GM23248 (cell line): Measurements from ENCODE around the gene ZNF407. TPM values are rescaled to one million over a fixed set of nuclear protein-coding genes. Genes with fewer than 3 reads are reported as not detected.
A peak's percentile ranks its signal among the peaks of the same experiment; 100 is the strongest.

Experiments used
- DNase-seq: peaks from one replicate; pipeline ENCODE4 v3.0.0-alpha.2; 2015
- H2AFZ ChIP-seq: fragments of 200-600 bp; sonication (generic); 2 replicates; pipeline ENCODE4 v1.6.1; 2016; ENCODE audit warnings: antibody characterized with exemption
- H3F3A ChIP-seq: fragments of 200-600 bp; sonication (generic); 2 replicates; pipeline ENCODE4 v1.6.1; 2016; ENCODE audit warnings: mild to moderate bottlenecking, antibody characterized with exemption, mixed run types; ENCODE audit not compliant: insufficient read depth
- H3K27ac ChIP-seq: fragments of 200-600 bp; sonication (generic); 2 replicates; pipeline ENCODE4 v1.5.1; 2016; ENCODE audit warnings: mild to moderate bottlenecking
- H3K27me3 ChIP-seq: fragments of 200-600 bp; sonication (generic); replicated peaks from 2 replicates; pipeline ENCODE4 v1.6.1; 2016; ENCODE audit warnings: mild to moderate bottlenecking; ENCODE audit not compliant: insufficient read depth
- H3K36me3 ChIP-seq: fragments of 200-600 bp; sonication (generic); 2 replicates; pipeline ENCODE4 v1.6.1; 2016; ENCODE audit warnings: low read depth, mild to moderate bottlenecking
- H3K4me1 ChIP-seq: fragments of 200-600 bp; sonication (generic); 2 replicates; pipeline ENCODE4 v1.6.1; 2016; ENCODE audit warnings: mild to moderate bottlenecking; ENCODE audit not compliant: insufficient read depth
- H3K4me2 ChIP-seq: fragments of 200-600 bp; sonication (generic); one replicate; pipeline ENCODE4 v1.6.1; 2016; ENCODE audit warnings: mild to moderate bottlenecking; ENCODE audit not compliant: unreplicated experiment
- H3K4me3 ChIP-seq: fragments of 200-600 bp; sonication (generic); 2 replicates; pipeline ENCODE4 v1.5.1; 2016; ENCODE audit warnings: mild to moderate bottlenecking
- H3K79me2 ChIP-seq: fragments of 200-600 bp; sonication (generic); 2 replicates; pipeline ENCODE4 v1.6.1; 2016; ENCODE audit warnings: mild to moderate bottlenecking; ENCODE audit not compliant: insufficient read depth
- H3K9ac ChIP-seq: fragments of 200-600 bp; sonication (generic); 2 replicates; pipeline ENCODE4 v1.6.1; 2016; ENCODE audit warnings: mild to moderate bottlenecking
- H3K9me2 ChIP-seq: fragments of 200-600 bp; sonication (generic); 2 replicates; pipeline ENCODE4 v1.6.1; 2016; ENCODE audit warnings: mixed run types, mild to moderate bottlenecking, moderate library complexity; ENCODE audit not compliant: insufficient read depth
- H3K9me3 ChIP-seq: fragments of 200-600 bp; sonication (generic); one replicate; pipeline ENCODE4 v1.6.1; 2017; ENCODE audit warnings: low read depth
- H4K20me1 ChIP-seq: fragments of 200-600 bp; sonication (generic); 2 replicates; pipeline ENCODE4 v1.6.0; 2016; ENCODE audit not compliant: insufficient read depth
- EZH2 ChIP-seq: fragments of 200-600 bp; sonication (generic); IDR thresholded peaks from 2 replicates; pipeline ENCODE4 v1.6.1; 2018; ENCODE audit warnings: antibody characterized with exemption, mild to moderate bottlenecking; ENCODE audit not compliant: insufficient read depth, poor library complexity, severe bottlenecking
- EZH2phosphoT487 ChIP-seq: fragments of 200-600 bp; sonication (generic); IDR thresholded peaks from 2 replicates; pipeline ENCODE4 v1.6.1; 2018; ENCODE audit warnings: antibody characterized with exemption, moderate library complexity, mild to moderate bottlenecking, low read depth; ENCODE audit not compliant: insufficient read depth
- WGBS, 2 experiments: methylation state at CpG; one replicate each; pipeline ENCODE4 v1.1.6; 2015 to 2017; ENCODE audit warnings: low lambda C conversion rate in 2 of 2, low coverage in 1 of 2; ENCODE audit errors: missing lambda C conversion rate in 2 of 2; 5-methylcytosine and 5-hydroxymethylcytosine counted together
- in situ Hi-C: fragments of 300-500 bp; cut with MboI; formaldehyde crosslinking; loops from 2 replicates; pipeline ENCODE4 v1.15.0; 2020
- polyA plus RNA-seq: library from polyadenylated mRNA; unstranded; fragments of >200 nt; fragmentation: Nextera tagmentation; extraction: Ambion mirVana; gene quantifications from 2 replicates; pipeline ENCODE4 v1.2.1, GENCODE V29; 2016
- total RNA-seq: library from RNA; depleted of rRNA; stranded (reverse); fragments of >200 nt; shearing (Covaris generic); gene quantifications from 2 replicates; pipeline ENCODE4 v1.2.3, GENCODE V29; 2014

ZNF407 gene
- total and polyA plus RNA-seq, 2 experiments from 2014 or later, result 2.6 to 6.3 TPM

DNA sequence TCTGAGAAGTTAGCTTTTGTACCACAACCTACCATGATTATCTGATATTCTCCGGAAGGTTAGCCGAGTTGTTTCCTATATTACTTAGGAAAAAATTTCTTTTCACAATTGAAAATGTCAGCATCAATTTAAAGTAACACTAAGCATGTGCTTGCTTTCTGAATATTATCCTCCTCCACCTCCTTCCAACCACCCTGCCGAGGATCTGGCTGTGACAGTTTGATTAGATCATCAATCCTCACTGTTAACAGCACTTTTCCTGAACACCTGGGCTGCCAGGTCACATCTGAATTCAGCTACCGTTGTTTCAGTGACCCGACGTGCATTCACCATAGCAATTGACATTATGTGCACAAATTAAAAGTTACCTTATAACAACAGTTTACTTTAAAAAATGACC, 207.0 kb downstream of the ZNF407 start:
- Histone ChIP-seq H3K9me3 (no peaks in the 10 kb centered on the region), H3K4me1 (peaks cover 17% of the 10 kb centered on the region), H3K27me3 (no peaks in the 10 kb centered on the region), H4K20me1 (no peaks in the 10 kb centered on the region), H3K27ac (no peak overlapping the region), H2AFZ (no peak overlapping the region), H3K9me2 (no peaks in the 10 kb centered on the region), H3K9ac (no peak overlapping the region), H3K36me3 (no peaks in the 10 kb centered on the region), H3K4me2 (no peak overlapping the region), H3K79me2 (no peaks in the 10 kb centered on the region), H3K4me3 (no peak overlapping the region), H3F3A (peaks cover 17% of the 10 kb centered on the region)
- TF ChIP-seq EZH2phosphoT487 (no peak), EZH2 (no peak)
- 73 to 80% methylated on average over 6 of the region's 6 CpGs for WGBS, 2 experiments
- no peak for DNase-seq
- in situ Hi-C loops, result no loop called here

DNA sequence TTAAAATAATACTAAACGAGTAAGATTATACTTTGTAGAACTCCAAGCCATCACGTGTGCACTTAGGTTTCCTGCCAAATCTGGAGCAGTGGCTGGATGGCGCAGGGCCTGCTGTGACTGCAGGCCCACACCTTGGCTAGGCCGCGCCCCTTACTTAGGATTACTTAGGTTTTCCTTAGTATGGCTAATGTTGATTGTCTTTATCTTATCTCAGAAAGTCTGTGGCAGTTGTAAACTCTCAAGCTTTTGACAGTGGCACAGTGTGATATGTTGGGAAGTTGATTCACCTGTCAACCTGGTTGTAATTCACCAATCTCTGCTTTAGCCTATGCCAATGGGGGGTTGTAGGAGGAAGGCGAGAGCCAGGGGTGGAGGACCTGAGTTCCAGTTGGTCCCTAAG, 208.4 kb downstream of the ZNF407 start:
- Histone ChIP-seq H3K36me3 (no peaks in the 10 kb centered on the region), H3F3A (peaks cover 17% of the 10 kb centered on the region), H3K9me2 (no peaks in the 10 kb centered on the region), H3K79me2 (no peaks in the 10 kb centered on the region), H3K4me3 (peak overlapping the region; percentile 53), H3K9ac (peak overlapping the region; percentile 60), H3K4me2 (peak overlapping the region; percentile 82), H2AFZ (peak overlapping the region; percentile 54), H3K27ac (peak overlapping the region; percentile 79), H3K27me3 (no peaks in the 10 kb centered on the region), H3K4me1 (peaks cover 17% of the 10 kb centered on the region), H3K9me3 (no peaks in the 10 kb centered on the region), H4K20me1 (no peaks in the 10 kb centered on the region)
- TF ChIP-seq EZH2 (no peak), EZH2phosphoT487 (no peak)
- DNase-seq, result no peak
- in situ Hi-C loops, result no loop called here
- WGBS, 2 experiments, result 93 to 96% methylated on average over 6 of the region's 6 CpGs

DNA sequence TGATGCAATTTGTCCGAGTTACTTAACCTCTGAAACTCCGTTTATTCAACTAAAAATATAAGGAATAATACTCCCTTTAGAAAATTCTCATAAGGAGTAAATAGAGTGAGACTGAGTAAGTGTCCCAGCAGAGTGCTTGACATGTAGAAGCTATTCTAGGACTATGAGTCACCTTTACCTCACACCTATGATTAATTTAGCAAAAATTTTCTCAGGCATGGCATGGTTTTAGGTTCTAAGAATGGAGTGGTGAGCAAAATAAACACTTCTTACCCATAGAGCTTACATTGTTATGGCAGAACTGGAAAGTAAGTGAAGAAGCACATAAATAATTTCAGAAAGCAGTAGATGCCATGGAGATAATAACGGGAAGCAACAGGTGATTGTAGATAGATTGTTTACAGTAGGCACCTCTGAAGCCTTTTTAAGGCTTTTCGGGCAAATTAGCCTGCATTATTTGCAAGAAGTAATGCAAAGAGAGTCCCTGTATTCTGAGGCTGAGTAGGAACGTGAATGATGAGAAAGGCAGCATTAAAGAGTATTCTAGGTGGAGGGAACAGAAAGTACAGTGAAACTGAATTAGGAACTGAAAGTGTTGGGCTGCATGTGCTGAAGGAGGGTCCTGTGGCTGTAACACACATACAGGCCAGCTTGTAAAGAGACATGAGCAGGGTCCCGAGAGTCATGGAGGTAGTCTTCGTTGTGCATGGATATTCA, 209.2 kb downstream of the ZNF407 start:
- H3K4me3 ChIP-seq, result peak overlapping the region; percentile 53
- H3K4me1 ChIP-seq, result peaks cover 17% of the 10 kb centered on the region
- H4K20me1 ChIP-seq, result no peaks in the 10 kb centered on the region
- TF ChIP-seq EZH2, result no peak
- H3K79me2 ChIP-seq, result no peaks in the 10 kb centered on the region
- peak; percentile 91 for DNase-seq
- H3K9me3 ChIP-seq, result no peaks in the 10 kb centered on the region
- H2AFZ ChIP-seq, result peak overlapping the region; percentile 54
- H3K36me3 ChIP-seq, result no peaks in the 10 kb centered on the region
- no peaks in the 10 kb centered on the region for H3K9me2 ChIP-seq
- H3K27me3 ChIP-seq, result no peaks in the 10 kb centered on the region
- in situ Hi-C loops, result no loop called here
- WGBS, 2 experiments, result 51 to 57% methylated on average over 7 of the region's 7 CpGs
- peaks cover 17% of the 10 kb centered on the region for H3F3A ChIP-seq
- H3K9ac ChIP-seq, result peak overlapping the region; percentile 60
- peak overlapping the region; percentile 82 for H3K4me2 ChIP-seq
- peak overlapping the region; percentile 79 for H3K27ac ChIP-seq

DNA sequence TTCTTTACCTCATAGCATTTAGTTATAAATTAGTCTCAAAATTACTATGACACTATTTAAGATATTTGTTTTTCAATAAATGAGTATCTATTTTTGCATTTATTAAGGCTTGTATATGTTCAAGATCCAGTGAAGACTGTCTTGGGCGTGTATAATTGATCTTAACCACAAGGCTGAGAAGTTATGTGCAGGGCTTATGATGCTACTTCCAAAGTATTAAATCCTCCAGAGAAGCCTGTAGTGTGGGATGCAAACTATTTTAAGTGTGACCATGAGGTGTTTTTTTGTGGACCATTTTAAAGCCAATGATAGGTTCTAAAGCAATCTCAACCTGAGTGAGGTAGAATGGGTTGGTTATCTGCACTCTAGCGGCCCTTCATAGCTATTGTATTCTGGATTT, 219.9 kb downstream of the ZNF407 start:
- DNase-seq, result peak; percentile 16
- no peak overlapping the region for H3K27ac ChIP-seq
- WGBS, 2 experiments, result 95 to 98% methylated on average over 2 of the region's 2 CpGs
- H3K9me2 ChIP-seq, result no peaks in the 10 kb centered on the region
- H4K20me1 ChIP-seq, result no peaks in the 10 kb centered on the region
- H3K4me1 ChIP-seq, result peaks cover 5% of the 10 kb centered on the region; the same call in 1 of the 2 replicates
- no peak overlapping the region for H3K9ac ChIP-seq
- TF ChIP-seq EZH2phosphoT487, result no peak
- no peak for TF ChIP-seq EZH2
- no peaks in the 10 kb centered on the region for H3K9me3 ChIP-seq
- H3F3A ChIP-seq, result no peaks in the 10 kb centered on the region
- H2AFZ ChIP-seq, result no peak overlapping the region
- in situ Hi-C loops, result no loop called here
- no peak overlapping the region for H3K4me2 ChIP-seq
- no peaks in the 10 kb centered on the region for H3K79me2 ChIP-seq
- H3K36me3 ChIP-seq, result no peaks in the 10 kb centered on the region
- no peak overlapping the region for H3K4me3 ChIP-seq
- no peaks in the 10 kb centered on the region for H3K27me3 ChIP-seq
